ENCODE results near the gene ZNF217.

Gene ZNF217

DNA sequence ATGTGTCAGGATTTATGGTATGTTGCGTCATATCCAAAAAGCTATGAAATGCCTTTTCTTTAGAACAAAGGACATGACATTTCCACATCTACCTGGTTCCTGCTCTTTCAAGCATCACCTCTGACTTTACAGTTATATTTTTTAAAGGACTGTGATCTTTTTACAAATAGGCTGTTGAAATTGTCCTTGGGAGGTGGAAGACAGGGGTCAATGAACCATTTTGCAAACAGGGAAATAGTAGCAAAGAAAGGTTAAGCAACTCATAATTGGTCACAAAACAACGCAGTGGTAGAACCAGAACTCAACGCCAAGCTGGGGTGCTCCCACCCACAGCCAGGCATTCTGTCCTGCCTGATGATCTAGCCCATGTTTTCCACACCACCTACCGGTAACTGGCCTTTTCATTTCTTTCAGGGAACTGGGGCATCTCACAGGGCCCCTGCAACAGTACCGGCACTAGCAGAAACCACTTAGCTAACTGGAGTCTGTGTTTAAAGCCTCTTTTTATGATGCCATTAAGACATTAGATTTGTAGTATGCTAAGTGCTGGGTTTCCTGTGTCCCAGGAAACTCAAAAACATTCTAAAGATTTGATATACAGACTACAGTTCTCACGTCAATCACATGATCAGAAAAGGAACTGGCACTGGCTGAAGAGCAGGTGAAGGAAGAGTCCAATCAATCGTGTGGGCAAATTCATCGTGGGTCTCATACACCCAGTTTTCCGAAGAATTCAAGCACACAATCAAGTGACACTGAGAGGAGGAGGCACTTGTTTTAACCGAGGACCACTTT lies 13.9 kb downstream of the ZNF217 start:
- Histone ChIP-seq H3K4me3 (replicated peaks; ENCODE audit: low read depth, low read length) (peak overlapping the region; percentile 60), H3K36me3 (ENCODE audit: control insufficient read depth, insufficient read depth, low read length) (peaks cover 33% of the 10 kb centered on the region)

DNA sequence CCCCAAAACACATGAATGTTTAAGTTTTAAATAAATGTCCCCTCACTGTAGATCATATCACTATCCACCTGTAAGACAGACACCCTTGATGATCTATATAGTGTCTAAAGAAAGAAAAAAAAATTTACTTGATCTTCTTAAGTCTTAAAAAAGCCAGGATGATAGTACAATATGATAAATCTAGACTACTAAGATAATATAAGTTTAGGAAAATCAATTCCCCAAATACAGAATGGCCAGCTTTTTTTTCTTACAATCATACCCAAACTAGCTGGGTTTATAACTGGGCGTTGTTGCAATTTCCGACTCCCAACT lies 14.4 kb downstream of the ZNF217 start:
- H3K36me3 ChIP-seq (ENCODE audit: control insufficient read depth, insufficient read depth, low read length): peaks cover 36% of the 10 kb centered on the region
- H3K4me3 ChIP-seq (replicated peaks; ENCODE audit: low read depth, low read length): peak overlapping the region; percentile 60
- TF ChIP-seq, protein P1, sequence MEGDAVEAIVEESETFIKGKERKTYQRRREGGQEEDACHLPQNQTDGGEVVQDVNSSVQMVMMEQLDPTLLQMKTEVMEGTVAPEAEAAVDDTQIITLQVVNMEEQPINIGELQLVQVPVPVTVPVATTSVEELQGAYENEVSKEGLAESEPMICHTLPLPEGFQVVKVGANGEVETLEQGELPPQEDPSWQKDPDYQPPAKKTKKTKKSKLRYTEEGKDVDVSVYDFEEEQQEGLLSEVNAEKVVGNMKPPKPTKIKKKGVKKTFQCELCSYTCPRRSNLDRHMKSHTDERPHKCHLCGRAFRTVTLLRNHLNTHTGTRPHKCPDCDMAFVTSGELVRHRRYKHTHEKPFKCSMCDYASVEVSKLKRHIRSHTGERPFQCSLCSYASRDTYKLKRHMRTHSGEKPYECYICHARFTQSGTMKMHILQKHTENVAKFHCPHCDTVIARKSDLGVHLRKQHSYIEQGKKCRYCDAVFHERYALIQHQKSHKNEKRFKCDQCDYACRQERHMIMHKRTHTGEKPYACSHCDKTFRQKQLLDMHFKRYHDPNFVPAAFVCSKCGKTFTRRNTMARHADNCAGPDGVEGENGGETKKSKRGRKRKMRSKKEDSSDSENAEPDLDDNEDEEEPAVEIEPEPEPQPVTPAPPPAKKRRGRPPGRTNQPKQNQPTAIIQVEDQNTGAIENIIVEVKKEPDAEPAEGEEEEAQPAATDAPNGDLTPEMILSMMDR (IDR thresholded peaks at IDR 0.05; ENCODE audit: insufficient read depth, low read length, poor library complexity, severe bottlenecking): no peak
- H3K27me3 ChIP-seq (replicated peaks; ENCODE audit: control insufficient read depth, insufficient read depth, low read length): no peaks in the 10 kb centered on the region
- DNase-seq (ENCODE audit: extremely low read depth, insufficient read length): no peak

More for the DNA sequence above, 13.9 kb downstream of the ZNF217 start:
- no peaks in the 10 kb centered on the region for H3K27me3 ChIP-seq (replicated peaks; ENCODE audit: control insufficient read depth, insufficient read depth, low read length)
- no peak for DNase-seq (ENCODE audit: extremely low read depth, insufficient read length)
- TF ChIP-seq, protein P1 (IDR thresholded peaks at IDR 0.05; ENCODE audit: insufficient read depth, low read length, poor library complexity, severe bottlenecking): peak; percentile 10

DNA sequence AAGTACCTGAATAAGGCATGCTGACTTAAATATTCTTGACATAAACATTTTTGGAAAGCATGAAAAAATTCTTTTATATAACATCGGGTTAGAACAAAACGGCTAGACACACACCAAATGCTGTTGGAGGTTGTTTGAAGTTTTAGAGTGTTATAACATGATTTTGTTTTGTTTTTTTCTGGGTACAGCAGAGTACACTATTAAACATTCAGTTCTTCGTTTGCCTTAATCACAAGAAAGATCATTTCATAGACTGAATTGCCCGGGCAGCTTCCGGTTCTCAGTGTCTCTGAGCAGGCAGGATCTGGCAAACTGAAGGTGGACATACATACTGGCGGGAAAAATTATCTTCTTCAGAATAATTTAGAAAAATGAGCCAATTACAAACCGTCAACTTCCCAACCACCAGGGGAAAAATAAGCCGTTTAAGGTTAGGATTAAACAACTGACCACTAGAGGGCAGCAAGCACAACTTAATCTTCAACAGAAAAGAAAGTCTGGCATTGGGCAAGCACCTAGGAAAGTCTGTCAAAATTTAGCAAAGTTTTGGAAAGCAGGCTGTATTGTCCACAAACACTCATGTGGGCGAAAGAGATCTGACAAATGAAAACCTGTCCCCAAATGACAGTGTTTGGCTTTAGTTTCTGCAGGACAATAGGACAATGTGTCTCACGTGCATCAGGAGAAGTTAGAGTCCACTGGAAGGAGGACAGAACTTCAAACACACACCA lies 15.0 kb downstream of the ZNF217 start:
- peaks cover 40% of the 10 kb centered on the region for H3K36me3 ChIP-seq (ENCODE audit: control insufficient read depth, insufficient read depth, low read length)
- peak overlapping the region; percentile 60 for H3K4me3 ChIP-seq (replicated peaks; ENCODE audit: low read depth, low read length)
- TF ChIP-seq, protein P1 (IDR thresholded peaks at IDR 0.05; ENCODE audit: insufficient read depth, low read length, poor library complexity, severe bottlenecking): peak; percentile 58
- DNase-seq (ENCODE audit: extremely low read depth, insufficient read length): no peak
- no peaks in the 10 kb centered on the region for H3K27me3 ChIP-seq (replicated peaks; ENCODE audit: control insufficient read depth, insufficient read depth, low read length)

DNA sequence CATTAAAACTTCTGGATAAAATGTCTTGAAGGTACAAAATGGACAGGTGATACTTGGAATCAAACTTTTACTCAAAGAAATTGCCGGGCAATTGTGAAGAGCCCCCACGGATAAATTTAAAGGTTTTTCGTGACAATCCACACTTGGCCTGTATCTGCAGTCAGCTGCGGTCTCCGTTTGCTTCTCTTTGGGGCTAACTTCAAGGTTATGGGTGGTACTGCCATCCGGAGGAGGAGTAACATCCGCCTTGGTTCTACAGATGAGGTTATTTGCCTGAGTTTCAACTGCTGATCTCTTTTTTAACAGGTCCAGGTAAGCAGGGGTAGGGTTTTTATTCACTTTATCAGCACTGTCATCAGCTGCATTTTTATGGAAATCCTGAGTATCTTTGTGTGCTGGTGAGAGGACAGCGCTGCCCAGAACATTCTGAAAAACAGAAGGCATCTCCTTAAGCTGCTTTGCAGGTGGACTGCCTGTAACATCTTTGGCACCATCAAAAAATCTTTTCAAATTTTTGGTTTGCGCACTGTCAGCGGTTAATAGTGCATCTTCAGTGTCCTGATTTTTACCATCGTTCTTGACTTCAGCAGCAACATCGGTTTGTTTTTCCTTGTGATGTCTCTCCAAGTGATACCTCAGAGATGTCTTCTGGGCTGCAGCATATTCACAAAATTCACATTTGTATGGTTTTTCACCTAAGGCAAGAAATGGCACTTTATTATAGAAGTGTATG lies 16.9 kb downstream of the ZNF217 start:
- H3K4me3 ChIP-seq (replicated peaks; ENCODE audit: low read depth, low read length): no peak overlapping the region
- DNase-seq (ENCODE audit: extremely low read depth, insufficient read length): no peak
- H3K36me3 ChIP-seq (ENCODE audit: control insufficient read depth, insufficient read depth, low read length): peaks cover 44% of the 10 kb centered on the region
- TF ChIP-seq, protein P1 (IDR thresholded peaks at IDR 0.05; ENCODE audit: insufficient read depth, low read length, poor library complexity, severe bottlenecking): no peak
- H3K27me3 ChIP-seq (replicated peaks; ENCODE audit: control insufficient read depth, insufficient read depth, low read length): no peaks in the 10 kb centered on the region

DNA sequence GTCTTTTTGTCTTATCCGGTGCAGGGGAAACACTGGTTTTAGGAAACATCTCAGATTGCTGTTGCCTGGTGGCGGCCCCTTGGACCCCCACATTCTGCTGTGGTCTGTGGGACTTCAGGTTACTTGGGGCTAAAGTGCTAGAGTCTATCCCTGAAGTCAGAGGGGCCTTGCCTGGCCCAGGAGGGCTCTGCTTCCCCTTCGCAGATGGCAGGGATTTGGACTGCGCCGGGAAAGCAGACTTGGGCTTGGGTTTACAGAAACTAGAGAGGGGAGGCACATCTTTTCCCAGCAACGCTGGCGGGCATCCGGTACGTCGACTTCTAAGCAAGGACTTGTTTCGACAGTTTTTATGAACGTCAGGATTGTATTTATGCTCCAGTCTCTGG lies 17.5 kb downstream of the ZNF217 start:
- DNase-seq (ENCODE audit: extremely low read depth, insufficient read length): no peak
- Histone ChIP-seq H3K27me3 (replicated peaks; ENCODE audit: control insufficient read depth, insufficient read depth, low read length) (no peaks in the 10 kb centered on the region), H3K4me3 (replicated peaks; ENCODE audit: low read depth, low read length) (no peak overlapping the region), H3K36me3 (ENCODE audit: control insufficient read depth, insufficient read depth, low read length) (peaks cover 38% of the 10 kb centered on the region)
- TF ChIP-seq, protein P1 (IDR thresholded peaks at IDR 0.05; ENCODE audit: insufficient read depth, low read length, poor library complexity, severe bottlenecking): no peak

Measured in GM06990 (cell line).